ENCODE results near the gene TMEM252.

Gene TMEM252

DNA sequence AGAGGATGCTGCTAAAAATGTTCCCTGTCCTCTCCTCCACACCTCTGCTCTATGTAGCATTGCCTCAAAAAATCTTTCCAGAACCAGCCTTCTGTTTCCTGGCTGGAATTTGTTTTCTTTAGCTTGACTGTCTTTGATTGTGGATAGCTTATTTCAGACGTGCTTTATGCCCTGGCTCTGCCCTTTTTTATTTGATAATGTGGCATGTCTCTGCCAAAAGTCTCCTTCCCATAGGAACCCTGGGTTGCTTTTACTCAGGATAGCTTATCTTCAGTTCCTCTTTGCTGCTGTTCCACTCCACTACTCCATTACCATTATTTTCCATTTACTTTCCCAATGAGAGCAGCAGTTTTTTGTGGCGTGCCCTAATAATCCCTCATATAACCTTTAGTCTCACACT is 885 bp upstream of the TMEM252 start:
- no peak for DNase-seq (ENCODE audit: low read depth)

DNA sequence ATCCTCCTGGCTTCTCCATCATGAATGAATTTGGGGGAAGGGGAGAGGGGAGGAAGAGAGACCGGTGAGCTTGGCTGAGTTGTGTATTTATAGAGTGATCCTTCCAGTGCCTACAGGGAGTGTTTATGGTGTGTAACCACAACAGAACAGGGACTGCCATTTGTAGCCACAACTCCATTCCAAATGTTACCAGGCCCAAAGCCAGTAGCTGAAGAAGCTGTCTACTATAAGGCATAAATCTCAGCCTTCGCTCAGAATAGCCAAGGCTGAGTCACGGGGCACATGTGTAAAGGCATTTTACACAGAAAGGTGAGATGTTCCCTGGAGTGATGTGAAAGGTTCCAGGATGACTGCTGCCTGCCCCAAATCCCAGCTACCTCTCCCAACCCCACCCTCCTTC is 2.5 kb downstream of the TMEM252 start:
- DNase-seq (ENCODE audit: low read depth): no peak

DNA sequence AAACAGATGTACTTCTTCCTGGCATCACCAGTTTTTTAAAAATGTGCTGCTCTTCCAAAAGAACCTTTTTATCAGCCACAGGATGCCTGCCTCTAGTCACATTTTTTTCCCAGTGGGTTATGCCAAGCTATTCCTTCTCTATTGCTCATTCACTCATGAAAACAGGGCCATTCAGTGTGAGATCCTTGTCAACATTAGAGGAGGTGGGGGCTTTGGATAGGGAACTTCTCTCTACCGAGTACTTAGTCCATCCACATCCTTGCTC is 3.1 kb downstream of the TMEM252 start:
- DNase-seq (ENCODE audit: low read depth): no peak

DNA sequence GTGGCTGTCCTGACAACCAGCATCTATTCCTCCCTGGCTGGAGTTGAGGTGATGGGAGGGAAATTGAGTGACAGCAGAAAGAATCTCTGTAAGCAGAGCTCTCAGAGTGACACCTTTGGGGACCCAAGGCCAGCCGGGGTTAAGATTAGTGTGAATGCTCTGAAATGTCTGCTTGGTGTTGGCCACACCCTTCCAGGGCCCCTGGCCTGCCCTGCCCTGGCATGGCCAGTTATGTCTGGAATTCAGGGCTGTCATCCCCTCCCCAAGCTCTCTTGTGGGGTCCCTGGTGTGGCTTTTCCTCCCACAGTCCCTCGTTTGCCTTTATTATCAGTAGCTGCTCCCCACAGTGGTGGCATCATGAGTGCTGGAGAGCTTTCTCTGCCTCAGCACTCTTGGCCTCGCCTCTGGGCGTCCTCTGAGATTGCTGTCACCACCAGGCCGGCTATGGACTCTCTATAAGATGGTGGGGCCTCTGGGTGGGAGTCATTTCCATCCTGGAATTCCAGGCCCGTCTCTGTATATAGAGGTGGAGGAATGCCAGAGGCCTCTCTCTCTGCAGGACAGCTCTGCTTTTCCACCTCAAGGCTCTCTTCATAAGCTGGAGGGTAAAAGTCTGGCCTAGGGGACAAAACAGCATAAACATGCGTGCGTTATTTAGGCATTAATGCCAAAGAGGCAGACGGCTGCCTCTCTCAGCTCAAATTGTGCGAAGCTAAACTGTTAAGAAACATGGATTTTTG is 3.6 kb downstream of the TMEM252 start:
- DNase-seq (ENCODE audit: low read depth): no peak

DNA sequence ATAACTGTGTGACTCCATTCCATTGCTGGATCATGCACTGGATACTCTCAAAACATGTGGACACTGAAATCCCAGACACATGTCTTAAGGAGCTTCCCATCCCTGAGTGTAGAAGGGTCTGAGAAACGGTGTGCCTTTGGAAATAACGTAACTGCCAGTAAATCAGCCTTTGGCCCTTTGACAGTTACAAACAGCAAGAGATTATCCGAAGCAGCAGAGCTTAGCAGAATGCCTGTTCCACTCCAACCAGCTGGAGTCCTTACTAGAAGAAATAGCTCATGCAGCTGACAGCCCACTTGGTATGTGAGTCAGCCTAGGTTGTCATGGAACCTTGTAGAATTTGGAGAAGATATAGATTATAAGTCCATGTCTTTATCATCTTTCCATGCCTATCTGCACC is 7.0 kb downstream of the TMEM252 start:
- DNase-seq (ENCODE audit: low read depth): no peak

DNA sequence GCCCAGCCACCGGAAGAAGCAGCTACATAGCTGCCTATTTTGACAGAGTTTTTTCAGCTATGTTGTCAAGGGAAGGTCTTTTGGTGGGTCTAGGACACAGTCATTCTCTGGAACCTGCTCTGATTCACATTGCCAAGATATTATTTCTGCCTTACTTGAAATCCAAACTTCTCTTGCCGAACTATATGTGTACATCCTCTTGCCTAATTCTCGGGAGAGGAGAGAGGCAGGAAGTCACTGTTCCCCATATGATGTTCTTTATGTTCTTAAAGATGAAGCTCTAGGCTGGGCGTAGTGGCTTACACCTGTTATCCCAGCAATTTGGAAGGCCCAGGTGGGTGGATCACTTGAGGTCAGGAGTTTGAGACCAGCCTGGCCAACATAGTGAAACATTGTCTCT is 8.6 kb downstream of the TMEM252 start:
- DNase-seq (ENCODE audit: low read depth): no peak

DNA sequence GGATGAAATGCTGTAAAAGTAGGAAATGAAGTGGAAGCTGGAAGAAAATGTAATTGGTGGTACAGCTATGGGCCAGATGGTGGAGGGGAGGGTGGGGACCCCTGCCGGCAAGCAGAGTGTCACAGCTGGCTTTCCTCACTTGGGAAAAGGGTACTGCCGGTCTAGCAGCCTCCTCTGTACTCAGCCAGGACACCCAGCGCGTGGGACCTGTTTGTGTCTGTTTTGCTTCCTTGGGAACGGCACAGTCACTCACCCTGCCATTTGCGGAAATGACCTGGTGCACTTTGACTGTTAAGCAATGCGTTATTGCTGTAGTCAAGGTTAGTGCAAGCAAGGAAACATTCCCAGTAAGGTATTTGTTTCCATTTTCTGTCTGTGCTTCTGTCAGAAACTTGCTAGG is 10.1 kb downstream of the TMEM252 start:
- no peak for DNase-seq (ENCODE audit: low read depth)

DNA sequence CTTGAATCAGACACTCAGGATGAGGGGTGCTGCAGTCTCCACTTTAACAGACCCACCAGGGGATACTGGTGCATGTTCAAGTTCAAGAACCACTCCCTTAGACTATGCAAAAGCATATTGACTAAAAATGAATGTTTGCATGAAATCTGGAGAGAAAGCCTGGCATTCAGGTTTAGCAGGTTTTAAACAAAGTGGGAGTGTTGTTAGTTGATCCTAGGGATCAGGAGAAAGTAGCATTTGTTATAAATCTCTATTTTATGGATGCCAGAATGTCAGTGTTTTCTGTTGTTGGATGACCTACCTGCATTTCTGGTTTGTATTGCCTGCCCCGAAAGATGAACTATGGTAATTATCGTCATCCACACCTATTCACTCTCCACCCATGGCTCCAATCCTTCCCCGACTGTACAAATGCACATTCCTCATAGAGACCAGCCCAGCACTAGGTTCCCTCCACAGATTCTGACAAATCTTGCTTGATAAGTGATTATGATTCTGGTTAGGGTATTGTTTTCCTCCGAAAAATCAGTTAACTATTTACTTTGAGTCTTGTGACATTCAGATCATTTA is 17.2 kb downstream of the TMEM252 start:
- DNase-seq (ENCODE audit: low read depth): no peak

DNA sequence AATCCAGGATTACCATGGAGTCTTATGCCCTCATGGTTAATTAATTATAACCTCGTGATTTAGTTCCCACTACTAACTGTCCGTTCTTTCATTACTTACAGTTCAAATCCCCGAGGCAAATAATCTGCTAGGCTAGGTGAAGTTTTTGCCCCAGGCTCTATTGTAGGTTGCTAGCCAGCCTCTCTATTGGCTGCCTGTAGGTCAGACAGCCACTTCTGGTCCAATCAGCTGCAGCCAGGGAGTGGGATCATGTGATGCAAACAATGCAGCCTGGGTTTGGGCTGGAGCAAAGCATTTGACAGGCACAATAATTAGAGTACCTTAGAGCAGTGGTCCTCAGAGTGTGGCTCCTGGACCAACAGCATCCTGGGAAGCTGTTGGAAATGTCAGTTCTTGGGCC is 17.7 kb downstream of the TMEM252 start:
- no peak for DNase-seq (ENCODE audit: low read depth)

DNA sequence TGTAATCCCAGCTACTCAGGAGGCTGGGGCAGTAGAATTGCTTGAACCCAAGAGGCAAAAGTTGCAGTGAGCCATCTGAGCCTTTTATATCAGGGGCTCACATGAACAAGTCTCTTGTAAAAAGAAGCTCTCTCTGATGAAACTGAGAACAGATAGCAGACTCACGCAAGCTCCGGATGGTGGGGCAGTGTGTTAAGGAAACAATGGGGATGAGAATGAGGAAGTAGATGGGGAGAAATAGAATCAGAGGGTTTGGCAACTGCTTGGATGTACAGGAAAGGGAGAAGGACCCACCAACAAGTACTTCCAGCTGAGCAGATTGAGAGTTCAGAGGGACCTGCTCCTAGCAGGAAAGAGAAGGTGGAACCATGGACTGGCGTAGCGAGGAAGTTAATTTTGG is 18.6 kb downstream of the TMEM252 start:
- DNase-seq (ENCODE audit: low read depth): no peak

DNA sequence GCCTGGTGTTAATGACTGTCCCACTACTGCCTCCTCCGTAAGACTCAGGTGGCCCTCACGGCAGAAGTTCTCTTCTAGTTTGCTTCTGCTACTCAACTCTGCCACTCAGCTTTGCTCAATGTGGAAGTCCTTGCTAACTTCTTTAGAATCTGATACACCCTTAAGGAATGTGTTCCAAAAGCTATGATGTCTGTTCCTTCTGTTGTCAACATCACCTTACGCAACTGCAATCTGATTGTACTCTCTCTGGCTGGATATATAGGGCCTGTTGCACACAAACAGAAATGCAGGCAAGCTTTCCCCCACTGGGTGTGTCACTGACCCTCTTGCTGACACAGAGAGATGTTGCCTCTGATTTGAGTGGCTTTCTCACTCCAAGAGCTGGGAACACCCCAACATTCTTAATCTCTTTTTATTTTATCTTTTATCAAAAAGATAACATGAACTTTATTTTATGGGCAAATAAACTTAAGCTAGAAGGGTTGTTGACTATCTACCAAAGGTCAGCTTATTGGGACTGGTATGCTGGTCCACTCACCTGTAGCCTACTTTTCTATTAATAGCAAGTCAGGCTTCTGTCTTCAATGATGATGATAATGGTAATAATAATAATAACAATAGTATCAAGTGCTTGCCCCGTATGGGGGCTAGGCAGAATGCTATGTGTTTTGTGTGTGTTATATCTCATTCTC is 25.2 kb downstream of the TMEM252 start:
- no peak for DNase-seq (ENCODE audit: low read depth)

DNA sequence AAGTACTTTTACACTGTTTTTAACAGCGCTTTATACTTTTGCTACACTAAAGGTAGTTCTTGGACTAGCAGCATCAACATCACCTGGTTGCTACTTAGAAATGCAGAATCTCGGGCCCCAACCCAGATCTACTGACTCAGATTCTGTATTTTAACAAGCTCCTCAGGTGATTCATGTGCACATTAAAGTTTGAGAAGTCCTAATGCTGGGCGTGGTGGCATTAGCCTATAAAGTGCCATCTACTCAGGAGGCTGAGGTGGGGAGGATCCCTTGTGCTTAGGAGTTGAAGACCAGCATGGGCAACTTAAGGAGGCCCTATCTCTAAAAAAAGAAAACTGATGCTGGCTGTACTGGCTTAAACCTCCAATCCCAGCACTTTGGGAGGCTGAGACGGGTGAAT is 26.7 kb downstream of the TMEM252 start:
- no peak for DNase-seq (ENCODE audit: low read depth)

DNA sequence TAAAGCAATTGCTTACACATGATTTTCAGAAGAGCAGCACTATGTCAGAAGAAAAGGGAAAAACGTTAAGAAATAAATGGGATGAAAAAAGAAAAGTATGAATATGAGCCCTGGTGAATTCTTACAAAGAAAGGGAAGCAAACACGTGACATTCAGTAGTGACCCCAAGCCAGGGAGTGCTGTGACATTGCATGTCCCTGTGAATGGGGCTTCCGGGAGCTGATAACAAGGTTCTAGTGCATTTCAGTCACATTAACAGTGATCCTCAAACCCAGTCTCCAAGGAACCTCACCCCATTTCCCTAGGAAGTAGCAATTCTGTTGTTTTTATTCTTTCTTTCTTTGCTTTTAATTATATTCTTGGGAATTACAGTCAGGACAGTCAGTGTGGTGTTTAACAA is 27.3 kb downstream of the TMEM252 start:
- no peak for DNase-seq (ENCODE audit: low read depth)

DNA sequence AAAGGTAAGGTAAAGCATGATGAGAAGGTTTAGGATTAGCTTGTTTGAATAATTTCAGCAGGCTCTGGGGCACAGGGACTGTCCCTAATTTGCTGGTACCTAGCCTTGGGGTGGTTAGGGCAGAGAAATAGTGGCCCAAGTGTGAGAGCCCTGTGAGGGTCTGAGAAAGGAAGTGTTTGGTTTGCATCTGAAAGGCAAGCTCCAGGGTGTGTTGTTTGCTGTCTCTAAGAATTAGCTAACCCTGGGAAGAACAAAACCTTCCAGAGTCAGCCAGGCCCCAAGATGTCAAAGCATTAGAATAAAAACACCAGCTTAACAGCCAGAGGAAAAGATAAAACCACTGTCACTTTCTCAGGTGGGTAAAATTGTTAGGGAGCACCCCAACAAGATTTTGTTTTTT is 31.0 kb downstream of the TMEM252 start:
- DNase-seq (ENCODE audit: low read depth): no peak

DNA sequence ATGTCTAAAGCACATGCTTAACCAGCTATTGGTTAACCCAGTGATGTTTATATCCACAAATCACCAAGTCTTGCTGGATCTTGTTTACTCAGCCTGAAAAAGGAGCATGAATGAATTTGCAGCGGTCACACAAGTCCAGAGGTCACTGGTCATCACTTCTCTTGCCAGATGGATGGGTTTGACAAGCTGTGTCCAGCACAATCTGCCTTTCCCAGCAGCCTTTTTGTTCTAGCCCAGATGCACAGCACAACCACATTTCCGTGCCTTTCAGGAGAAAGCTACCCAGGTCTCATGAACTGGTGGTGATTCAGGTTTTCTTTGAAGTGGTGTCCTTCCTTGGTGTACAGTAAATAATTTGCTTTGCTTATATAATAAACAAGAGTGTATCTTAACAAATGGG is 32.1 kb downstream of the TMEM252 start:
- no peak for DNase-seq (ENCODE audit: low read depth)

DNA sequence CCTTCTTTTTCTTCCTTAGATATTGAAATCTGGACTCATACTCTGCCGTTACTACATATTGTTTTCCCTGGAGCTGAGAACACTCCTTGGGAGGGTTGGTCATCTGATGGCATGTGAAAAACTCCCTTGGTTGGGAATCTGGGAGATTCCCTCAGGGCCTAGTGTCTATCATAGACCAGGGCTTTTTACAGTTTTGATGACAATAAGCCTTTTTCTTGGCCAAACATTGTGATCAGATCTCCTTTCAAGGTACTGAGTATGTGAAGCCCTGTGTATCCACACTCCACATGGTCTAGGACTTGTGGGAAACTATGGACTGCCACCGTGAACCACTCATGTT is 32.9 kb downstream of the TMEM252 start:
- no peak for DNase-seq (ENCODE audit: low read depth)

DNA sequence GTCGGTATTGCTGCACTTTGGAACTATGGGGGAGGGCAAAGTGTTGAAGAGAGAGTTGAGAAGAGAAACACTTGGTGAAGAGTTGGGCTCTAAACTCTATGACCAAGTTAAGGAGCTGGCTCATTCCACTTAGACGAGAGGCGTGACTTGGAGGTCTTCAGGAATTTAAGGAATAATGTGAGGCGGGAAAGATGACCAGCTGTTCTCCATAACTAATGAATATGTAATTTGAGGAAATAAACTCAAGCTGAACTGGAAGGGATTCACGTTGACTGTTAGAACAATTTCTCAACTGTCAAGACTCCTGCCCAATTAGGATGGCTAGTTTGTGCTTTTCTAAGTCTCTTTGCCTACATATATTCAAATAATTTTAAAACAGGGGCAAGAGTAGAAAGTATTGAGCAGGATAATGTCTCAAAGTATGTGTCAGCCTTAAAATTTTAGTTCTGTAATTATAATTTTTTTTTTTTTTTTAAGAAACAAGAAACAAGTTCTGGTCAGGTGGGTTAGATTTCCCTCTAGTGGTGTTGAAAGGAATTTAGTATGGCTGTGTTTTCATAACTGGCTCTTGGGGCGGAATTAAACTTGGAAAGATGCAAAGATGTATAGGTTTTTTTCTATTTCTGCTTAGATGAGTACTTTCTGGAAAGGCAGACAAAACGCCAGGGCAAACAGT is 33.4 kb downstream of the TMEM252 start:
- no peak for DNase-seq (ENCODE audit: low read depth)

DNA sequence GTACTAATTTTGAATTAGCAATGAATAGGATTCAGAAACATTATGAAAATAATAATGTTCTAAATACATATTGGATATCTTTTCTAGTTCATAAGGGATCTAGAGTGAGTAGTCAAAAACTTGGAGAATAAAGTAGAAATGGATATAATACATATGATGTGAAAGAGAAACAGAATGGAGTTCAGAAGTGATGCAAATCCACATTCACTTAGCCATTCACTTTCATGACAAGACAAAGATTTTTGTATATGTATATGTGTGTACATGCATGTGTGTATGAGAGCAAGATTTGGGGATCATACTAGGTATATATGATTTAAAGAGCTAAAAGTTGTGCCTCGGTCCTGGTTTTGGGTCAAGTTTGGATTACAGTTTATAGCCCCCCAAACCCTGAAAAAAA is 34.1 kb downstream of the TMEM252 start:
- no peak for DNase-seq (ENCODE audit: low read depth)

DNA sequence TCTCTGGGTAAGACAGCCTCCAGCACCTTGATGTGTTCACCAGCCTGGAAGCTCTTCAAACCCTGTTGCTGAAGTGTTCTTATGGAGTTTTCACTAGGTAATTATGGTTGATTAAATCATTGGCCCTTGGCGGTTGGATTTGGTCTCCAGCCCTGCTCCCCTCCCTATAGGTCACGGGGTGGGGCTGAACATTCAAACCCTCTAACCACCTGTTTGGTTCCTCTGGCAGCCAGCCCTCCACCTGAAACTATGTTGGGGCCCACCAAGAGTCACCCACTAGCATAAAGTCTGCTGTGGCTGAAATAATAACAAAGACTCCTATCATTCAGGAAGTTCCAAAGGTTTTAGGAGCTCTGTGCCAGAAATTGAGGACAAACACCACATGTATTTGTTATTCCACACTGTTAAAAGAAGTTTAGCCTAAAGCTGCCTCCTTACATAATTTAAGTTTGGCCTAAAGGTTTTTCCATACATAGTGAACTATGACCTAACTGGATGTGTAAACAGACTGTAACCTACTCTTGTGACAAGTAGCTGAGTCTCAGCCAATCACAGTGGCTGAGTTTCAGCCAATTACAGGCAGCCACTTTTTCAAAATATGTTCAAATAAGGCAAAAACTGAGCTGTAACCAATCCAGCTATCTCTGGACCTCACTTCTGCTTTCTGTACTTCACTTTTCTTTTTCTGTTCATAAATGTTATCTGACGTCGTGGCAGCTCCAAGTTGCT is 34.8 kb downstream of the TMEM252 start:
- DNase-seq (ENCODE audit: low read depth): no peak

DNA sequence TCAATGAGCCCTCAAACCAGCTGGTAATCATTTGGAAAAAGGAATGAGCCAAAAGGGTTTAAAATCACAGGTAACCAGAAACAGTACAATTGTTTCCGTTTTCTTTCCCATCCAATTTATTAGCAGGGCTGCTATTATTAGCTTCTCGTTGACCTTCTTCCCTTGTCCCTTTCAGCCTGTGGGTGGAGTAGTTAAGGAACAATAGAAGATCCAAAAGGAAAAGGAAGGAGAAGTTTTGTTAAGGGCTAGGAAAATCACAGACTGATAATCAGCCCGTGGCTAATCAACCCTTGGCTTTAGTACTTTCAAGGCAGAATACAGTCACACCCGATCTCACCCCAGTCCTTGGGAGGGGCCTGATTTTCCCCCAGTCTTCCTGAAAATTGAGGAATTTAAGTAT is 38.4 kb downstream of the TMEM252 start:
- no peak for DNase-seq (ENCODE audit: low read depth)

DNA sequence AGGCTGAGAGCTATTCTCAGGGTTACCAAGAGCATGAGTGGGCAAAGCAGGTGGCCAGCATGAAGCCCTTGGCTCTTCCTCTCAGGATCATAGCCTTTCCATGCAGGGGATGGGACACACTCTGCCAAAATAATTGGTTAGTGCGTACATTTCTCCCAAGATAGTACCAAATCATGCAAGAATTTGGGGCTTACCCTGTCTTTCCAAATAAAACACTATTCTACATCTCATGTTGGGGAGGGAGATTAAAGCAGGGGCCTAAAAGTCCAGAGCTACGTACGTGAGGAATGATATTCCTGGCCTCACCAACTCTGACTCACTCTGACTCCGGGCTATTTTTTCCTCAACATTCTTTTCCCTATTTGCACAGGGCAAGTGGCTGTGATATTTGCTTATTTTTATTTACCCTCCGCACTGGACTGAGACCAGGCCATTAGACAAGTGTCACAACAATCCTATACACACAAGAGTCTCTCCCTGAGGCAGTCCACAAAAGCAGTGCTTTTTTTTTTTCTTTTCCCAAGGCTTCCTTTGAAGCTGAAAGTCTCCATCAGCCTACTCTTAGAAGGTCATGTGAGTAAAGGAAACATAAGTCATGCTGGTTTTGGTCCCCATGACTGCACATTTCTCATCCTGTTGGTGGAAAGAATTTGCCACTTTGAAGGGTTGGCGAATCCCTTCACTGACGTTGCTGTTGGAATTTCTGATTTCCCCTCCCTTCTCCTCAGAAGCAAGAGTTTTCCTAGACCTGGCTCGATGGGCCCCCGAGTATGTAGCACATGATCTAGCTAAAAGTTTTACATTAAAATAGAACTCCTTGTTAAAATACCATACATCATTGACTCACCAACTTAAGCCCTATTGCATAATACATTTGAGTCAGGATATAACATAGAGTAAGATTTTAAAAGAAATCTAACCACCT is 40.0 kb downstream of the TMEM252 start:
- DNase-seq (ENCODE audit: low read depth): no peak

DNA sequence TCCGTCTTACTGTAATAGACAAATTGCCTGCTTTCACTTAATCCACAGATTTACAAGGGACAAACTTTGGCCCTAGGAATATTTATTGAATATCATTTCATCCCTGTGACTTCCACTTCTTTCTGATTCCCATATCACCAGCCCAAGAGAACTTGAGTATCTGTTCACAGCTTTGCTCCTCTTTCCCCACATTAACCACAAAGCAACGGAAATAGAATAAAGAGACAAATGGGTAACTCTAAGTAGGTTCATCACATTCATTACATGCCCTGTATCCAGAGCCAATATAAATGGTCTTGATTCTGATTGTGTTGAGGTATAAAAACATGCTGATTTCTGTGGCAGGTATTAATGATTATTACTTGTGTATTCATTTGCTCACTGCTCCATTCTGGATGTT is 41.9 kb downstream of the TMEM252 start:
- no peak for DNase-seq (ENCODE audit: low read depth)
